Kidney epithelial cell (primary cell): ENCODE results near the gene PDIA5. TPM values are rescaled to one million over a fixed set of nuclear protein-coding genes. Genes with fewer than 3 reads are reported as not detected.

Experiments
- DNase-seq: peaks from one replicate; pipeline ENCODE4 v3.0.0-alpha.2; 2010; ENCODE audit warnings: low read depth
- H3K27me3 ChIP-seq: 2 replicates; pipeline ENCODE4 v1.6.0; 2011; ENCODE audit warnings: low read length; ENCODE audit not compliant: control insufficient read depth, insufficient read depth
- H3K36me3 ChIP-seq: 2 replicates; pipeline ENCODE4 v1.5.1; 2011; ENCODE audit warnings: low read length; ENCODE audit not compliant: control insufficient read depth, insufficient read depth
- H3K4me3 ChIP-seq: 2 replicates; pipeline ENCODE4 v1.5.1; 2011; ENCODE audit warnings: low read depth, mild to moderate bottlenecking, control low read depth, low read length
- CTCF ChIP-seq: IDR thresholded peaks from 2 replicates; pipeline ENCODE4 v1.5.1; 2011; ENCODE audit warnings: mild to moderate bottlenecking, moderate library complexity, low read length, control low read depth, inconsistent platforms; ENCODE audit not compliant: insufficient read depth, poor library complexity, severe bottlenecking
- total RNA-seq: library from RNA; depleted of rRNA; stranded (reverse); fragments of >200 nt; gene quantifications from 2 replicates; pipeline ENCODE4 v1.2.3, GENCODE V29; 2015

Gene PDIA5
- total RNA-seq, 1 donor from 2014 or later = 18.8 TPM

DNA sequence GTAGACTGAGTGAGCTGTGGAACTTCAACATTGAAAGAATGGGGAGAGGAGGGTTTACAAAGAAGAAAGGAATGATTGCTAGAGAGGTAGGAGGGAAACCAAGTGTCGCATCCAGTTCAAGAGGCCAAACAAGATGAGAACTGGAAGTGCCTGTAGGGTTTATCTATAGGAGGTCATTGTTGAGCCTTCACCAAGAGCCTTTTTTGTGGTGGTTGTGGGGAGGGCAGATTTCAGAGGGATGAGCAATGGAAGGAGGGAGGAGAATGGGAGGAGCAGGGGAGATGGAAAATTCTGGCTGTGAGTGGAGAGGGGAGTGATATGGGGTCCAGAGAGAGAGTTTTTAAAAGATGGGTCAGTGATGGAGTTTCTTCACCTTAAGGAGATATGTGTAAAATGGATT lies 8.5 kb downstream of the PDIA5 start:
- Histone ChIP-seq H3K27me3 (no peaks in the 10 kb centered on the region), H3K4me3 (no peak overlapping the region), H3K36me3 (no peaks in the 10 kb centered on the region)
- no peak for DNase-seq
- TF ChIP-seq CTCF = no peak

DNA sequence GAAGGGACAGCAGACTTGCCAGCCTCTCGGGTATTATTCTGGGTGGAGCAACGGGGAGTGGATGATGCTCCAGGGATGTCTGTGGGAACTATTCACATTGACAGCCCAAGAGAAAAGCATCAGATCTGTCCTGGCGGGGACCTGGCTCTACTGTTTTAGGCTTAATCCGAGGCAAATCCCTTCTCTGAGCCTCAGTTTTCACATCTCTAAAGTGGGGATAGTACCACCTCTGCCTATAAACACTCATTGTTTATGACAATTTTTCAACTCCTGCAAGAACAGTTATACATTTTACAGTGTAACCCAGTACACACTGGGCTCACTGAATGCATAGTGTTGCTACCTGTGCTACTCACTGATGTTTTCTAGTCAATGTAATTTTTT lies 9.3 kb downstream of the PDIA5 start:
- TF ChIP-seq CTCF = no peak
- no peaks in the 10 kb centered on the region for H3K27me3 ChIP-seq
- no peaks in the 10 kb centered on the region for H3K36me3 ChIP-seq
- no peak for DNase-seq
- H3K4me3 ChIP-seq = no peak overlapping the region

GRCh38 chr3:123076496-123077418 lies 9.9 kb downstream of the PDIA5 start:
- no peak for DNase-seq
- H3K27me3 ChIP-seq = no peaks in the 10 kb centered on the region
- H3K36me3 ChIP-seq = no peaks in the 10 kb centered on the region
- no peak overlapping the region for H3K4me3 ChIP-seq
- no peak for TF ChIP-seq CTCF

DNA sequence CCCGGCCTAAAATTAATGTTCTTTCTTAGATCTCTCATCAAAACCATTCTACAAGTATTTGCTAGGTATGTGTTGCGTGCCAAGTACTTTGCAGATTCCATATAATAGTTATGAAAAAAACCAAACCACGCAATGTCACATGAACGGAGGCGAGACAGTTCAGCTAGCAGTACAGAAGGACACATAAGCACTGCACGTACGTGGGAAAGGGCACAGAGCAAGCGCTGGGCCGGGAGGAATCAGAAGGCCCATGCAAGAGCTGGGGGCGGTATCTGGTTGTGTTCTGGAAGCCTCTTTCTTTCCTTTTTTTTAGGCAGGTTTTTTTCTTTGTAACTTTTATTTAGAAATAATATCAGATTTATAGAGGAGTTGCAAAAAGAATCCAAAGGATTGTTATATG lies 11.3 kb downstream of the PDIA5 start:
- TF ChIP-seq CTCF = no peak
- no peaks in the 10 kb centered on the region for H3K27me3 ChIP-seq

DNA sequence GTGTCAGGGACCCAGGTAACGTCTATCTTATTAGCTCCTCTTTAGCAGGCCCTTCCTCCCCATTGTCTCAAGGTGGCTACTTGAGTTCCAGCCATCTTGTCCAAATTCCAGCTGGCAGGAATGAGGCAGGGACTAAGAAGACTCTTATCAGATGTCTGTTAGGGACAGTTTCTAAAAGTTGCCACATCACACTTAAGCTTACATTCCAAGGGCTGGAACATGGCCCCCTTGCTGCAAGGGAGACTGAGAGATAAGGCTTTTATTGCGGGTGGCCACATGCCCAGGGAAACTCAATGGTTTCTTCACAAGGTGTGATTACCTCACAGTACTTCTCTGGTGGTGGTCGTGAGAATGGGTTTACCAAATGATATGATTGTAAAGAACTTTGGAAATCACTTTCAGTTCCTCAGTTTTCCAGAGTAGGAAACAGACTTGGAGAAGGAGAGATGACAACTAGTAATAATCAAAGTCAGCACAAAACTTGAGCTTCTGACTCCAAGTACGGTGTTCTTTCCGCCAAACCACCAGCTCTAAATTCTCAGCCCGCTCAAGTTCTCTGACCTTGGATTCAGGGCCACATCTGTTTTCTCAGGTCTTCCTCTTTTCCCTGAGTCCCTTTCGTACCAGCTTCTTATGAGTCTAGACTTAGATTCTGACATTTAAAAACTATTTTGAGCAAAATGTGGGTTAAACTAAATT lies 14.2 kb downstream of the PDIA5 start:
- no peak for TF ChIP-seq CTCF
- no peak for DNase-seq
- Histone ChIP-seq H3K36me3 (no peaks in the 10 kb centered on the region), H3K27me3 (no peaks in the 10 kb centered on the region), H3K4me3 (no peak overlapping the region)

More for the DNA sequence above, 11.3 kb downstream of the PDIA5 start:
- Histone ChIP-seq H3K4me3 (no peak overlapping the region), H3K36me3 (no peaks in the 10 kb centered on the region)
- no peak for DNase-seq
